GDM1 (cell line): ENCODE measurements around the gene RD3L.
"Not testable (repeated sequence)": the region's sequence is repeated elsewhere in the genome, so short reads cannot be mapped to it uniquely, and the experiment has no call there.

Experiments
- DNase-seq: peaks from one replicate; lab custom pipeline; 2025; lab: John Stamatoyannopoulos, UW

Gene RD3L

DNA sequence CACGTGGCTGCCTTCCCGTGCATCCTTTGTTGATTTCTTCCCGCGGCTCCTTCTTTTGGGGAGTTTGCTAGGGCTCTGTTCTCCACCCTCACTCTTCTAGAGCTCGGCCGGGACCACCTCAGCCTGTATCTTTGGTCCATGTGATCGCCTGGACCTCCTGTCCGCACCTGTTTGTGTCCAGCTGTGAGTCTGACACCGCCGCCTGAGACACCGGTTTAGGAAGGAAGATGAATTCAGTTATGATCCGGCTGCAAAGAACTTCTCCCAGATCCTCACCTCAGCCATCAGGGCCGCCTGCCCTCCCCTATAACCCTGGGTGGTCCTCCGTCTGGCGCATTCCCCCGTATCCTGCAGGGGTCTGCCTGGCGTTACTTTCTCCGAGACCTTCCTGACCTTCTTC, 14.8 kb downstream of the RD3L start:
- DNase-seq: no peak

DNA sequence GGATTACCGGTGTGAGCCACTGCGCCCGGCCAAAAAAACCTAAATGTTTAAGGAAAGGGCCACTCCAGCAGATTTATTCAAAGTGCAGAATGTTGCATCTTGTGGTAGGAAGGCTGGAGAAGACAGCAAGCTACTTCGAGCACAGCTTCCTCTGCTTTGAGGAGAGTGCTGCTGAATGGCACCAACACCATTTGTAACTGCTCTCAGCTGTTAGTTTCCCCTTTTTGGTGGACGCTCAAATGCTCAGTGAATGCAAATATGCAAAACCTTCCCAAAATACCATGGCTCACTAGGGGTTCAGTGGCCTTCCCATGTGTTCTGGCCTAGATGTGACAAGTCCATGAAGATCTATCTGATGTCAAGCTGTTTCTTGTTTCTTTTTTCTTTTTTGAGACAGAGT, 17.0 kb downstream of the RD3L start:
- DNase-seq: peak; percentile 17

GRCh38 chr14:103923863-103924262, 18.5 kb downstream of the RD3L start:
- peak; percentile 90 for DNase-seq

- not testable (repeated sequence) for DNase-seq
Observed at GRCh38 chr14:103921855-103922200, 20.5 kb downstream of the RD3L start.

GRCh38 chr14:103920981-103921854, 21.1 kb downstream of the RD3L start:
- DNase-seq: peak; percentile 91

GRCh38 chr14:103916636-103917262, 25.6 kb downstream of the RD3L start:
- no peak for DNase-seq

DNA sequence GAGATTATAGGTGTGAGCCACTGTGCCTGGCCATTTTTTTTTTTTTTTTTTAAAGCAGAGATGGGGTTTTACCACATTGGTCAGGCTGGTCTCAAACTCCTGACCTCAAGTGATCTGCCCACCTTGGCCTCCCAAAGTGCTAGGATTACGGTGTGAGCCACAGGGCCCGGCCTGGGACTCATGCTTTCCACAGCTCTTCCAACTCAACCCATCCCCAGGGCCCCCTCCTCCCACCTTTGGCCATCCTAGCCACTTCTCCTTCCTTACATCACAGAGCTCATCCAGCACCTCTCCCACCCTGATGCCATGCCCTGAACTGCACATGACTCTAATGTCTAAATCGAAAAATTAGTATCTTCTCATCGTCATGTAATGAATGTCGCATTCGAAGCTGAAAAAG, 26.7 kb downstream of the RD3L start:
- DNase-seq: no peak

DNA sequence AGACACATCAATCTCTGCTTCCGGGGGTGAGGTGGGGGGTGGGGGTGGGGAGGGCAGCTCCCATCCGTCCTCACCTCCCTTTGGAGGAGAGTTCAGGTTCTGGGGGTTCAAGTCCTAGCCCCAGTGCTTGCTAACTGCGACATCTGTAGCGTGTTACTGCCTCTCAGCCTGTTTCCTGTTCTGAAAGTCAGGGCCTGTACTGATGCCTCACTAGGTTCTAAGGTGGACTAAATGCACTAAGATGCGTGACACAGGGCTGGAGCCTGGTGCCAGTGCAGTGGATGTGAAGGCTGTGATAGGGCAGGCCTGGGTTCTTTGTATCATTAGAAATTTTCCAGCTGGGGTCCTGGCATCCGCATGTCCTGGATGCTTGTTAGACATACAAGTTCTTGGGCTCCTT, 31.3 kb downstream of the RD3L start:
- DNase-seq: no peak

DNA sequence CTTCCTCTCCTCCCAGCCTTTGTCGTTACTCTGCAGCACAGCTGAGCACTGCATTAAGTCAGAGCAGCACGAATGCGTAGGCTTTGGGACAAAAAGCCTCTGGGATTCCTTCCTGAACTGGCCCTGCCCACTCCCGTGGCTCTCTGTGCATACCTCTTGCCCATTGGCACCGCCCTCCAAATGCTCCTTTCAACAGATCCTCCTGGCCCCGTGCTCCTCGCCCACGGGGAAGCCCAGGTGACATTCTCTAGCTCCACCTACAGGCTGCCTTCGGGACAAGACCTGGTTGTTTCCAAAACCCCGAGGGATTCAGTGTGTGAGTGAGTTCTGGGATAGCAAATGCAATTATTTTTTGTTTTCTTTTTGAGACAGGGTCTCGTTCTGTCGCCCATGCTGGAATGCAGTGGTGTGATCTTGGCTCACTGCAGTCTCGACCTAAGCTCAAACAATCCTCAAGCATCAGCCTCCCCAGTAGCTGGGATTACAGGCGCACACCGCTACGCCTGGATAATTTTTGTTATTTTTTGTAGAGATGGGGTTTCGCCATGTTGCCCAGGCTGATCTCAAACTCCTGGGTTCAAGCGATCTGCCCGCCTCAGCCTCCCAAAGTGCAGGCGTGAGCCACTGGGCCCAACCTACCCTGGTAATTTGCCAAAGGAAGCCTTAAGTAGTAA, 31.9 kb downstream of the RD3L start:
- peak; percentile 50 for DNase-seq

GRCh38 chr14:103909531-103910261, 32.6 kb downstream of the RD3L start:
- no peak for DNase-seq

- no peak for DNase-seq
Observed at GRCh38 chr14:103908580-103908979, 33.7 kb downstream of the RD3L start.

DNA sequence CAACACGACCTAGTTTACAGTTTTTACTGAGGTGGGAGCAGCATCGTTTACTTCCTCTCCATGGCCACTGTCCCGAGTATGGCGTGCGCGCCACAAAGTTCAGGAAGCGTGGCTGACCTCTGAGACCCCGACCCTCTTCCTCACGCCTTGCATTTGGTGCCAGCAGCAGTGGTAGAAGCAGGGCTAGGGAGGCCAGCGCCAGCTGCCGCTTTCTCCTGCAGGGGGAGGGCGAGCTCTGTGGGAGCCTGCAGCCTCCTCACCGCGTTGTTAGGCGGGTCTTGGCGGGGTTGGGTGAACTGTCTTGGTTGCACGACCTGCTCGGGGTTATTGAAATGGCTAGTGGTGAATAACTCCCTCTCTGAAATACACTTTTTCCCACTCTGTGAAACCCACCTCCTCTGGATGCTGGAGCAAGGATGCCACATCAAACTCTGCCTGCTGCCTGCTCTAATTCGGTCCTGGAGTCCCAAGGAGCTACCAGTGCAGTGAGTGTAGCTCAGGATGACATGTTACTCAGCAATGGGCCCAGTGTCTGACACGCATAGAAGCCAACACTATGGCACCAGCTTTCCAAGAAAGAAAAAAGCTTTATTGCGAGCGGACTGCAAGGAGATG, 36.4 kb downstream of the RD3L start:
- peak; percentile 50 for DNase-seq

DNA sequence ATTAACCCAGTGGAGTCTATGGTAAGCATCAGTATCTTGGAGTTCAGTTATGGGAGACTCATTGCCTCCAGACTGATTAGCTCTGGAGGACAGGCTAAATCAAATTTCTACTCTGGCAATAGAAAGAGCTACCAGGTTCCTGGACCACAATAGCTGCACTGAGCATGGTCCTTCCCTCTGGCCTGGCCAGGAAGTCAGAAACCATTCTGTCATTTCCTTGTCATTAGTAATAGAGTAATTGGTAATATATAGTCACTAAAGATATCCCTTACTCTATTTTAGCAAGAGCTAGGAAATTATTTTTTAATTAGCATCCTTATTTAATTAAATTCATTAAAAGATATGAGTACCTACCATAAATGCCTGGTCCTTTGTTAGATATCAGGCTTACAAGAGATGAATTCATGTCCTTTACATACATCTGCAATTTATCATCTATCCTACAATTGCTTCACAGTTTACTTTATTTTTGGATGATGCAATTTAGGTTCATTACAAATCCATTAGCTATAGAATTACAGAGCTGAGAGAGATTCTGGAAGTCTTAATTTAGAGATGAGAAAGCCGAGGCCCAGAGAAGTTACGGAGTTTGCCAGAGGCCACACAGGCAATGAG, 37.7 kb downstream of the RD3L start:
- DNase-seq: no peak

DNA sequence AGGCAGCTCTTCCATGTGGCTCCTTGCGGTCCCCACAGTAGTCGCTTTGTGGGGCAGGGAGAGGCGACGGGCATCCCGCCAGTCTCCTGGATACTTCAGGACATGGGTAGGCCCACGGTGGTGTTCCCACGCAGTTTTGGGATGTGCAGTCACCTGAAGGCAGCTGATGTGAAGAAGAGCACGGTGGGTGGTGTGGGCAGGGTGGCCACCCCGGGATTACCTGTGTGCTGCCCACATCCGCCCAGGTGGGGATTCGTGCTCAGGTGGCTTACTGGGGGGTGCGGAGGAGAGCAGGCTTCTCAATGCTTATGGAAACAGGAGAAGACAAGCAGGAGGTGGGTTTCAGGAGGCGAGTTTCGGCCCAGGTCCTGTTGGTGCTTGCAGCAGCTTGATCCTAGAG, 42.5 kb downstream of the RD3L start:
- DNase-seq: no peak

DNA sequence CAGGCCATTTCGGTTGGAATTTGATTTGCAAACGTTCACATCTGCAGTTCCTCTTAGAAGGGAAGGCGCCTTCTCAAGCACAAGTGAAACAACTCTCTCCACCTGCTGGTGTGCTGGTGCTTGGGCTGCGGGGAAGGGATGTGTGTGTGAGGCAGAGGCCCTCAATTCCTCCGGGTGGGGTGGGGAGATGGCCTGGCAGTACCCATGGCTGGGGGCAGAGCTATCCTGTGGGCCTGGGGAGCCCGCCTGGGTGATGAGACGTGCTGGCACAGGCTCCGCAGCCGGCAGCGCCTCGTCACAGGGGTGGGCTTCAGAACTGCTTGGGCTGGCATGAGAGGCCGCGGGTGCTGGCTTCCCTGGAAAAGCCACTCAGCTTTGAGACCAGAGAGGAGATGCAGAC, 43.0 kb downstream of the RD3L start:
- DNase-seq: peak; percentile 39

DNA sequence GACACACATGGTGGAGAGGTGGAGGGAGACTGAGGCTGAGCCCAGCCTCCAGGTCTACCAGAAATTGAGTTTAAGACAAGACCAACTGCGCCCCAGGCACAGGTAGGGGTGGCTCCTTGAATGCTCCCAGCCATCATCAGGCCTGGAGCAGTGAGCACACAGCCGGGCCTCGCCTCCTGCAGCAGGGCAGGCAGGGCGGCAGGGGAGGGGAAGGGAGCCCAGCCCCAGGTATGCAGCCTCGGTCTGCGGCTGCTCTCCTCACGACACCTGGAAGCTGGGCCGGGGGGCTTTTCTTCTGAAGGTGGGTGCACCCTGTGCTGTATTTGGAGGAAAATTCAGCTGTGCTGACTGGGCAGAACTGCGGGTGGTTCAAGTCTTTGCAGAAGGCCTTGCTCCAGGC, 43.6 kb downstream of the RD3L start:
- no peak for DNase-seq

DNA sequence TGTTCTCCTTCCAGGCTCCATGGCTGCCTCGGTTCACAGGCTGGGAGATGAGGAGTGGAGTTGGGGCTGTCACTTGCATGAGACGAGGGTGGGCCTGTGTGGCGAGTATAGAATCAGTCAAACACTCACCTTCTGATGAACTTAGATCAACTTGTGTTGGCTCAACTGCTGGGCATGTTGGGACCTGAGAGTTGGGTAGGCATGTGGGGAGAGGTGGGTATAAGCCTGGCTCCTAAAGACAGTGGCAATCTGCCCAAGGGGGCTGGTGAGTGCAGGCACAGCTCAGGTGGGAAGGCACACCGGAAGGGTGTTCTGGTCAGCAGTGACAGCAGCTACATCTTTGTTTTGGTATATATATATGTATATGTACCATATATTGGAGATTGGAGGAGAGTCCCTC, 44.1 kb downstream of the RD3L start:
- DNase-seq: no peak

DNA sequence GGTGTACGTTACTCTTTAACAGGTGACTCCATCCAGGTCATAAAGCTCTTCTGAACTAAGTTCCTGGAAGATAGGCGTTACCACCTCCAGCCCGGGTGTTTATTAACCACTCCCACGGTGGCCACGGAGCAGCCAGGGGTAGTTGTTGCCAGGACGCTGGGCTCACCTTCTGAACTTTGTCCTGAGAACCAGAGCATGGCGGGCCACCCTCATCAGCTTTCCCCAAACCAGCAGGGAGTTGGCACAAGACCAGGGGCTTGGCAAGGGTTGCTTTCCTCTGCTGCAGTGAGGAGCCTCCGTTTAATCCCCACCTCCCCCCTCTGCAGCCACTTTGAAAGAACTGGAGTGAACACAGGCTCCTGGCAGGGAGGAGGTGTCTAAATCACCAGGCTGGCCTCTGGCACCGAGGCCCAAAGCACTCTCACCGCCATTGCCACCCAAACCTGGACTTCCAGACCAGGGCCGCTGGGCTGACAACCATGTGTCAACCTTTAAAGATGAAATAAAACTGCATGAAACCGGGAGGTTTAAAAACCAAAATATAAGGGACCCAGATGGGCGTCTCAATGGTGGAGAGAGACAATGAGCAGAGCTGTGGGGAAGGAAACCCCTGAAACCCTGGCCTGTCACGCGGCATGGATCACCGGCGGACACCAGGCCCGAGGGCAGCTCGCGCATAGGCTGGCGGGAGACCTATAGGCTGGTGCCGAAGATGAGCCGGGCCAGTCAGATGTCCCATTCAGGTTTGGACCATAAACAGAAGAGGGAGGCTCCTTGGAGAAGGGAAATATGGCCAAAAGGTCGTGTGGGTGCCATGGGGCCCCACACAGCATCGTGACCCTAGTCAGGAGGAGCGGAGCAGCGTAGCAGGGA, 45.0 kb downstream of the RD3L start:
- no peak for DNase-seq

- DNase-seq: no peak
Observed at GRCh38 chr14:103896578-103896977, 45.8 kb downstream of the RD3L start.

DNA sequence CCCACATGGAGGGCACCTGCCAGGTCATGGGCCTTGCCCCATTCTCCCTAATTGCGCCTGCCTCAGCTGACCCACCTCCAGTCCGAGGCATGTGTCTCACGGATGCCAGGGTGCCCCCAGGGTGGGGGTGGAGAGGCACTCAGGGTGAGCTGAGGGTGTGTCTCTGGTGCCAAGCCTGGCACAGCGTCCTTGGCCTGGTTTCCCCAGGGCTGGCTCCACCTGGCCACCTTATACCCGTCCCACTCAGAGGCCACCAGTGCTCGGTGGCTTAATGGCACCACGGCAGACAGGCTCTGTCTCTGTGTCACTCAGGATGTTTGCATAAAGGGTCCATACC, 47.6 kb downstream of the RD3L start:
- DNase-seq: no peak
